Liver (tissue), 9 donors: Measurements from ENCODE around the gene SGK2. TPM values are rescaled to one million over a fixed set of nuclear protein-coding genes. Genes with fewer than 3 reads are reported as not detected.
"Not testable (repeated sequence)": the region's sequence is repeated elsewhere in the genome, so short reads cannot be mapped to it uniquely, and the experiment has no call there.

ENCODE experiments used
- DNase-seq: peaks from one replicate; pipeline ENCODE4 v3.0.0-alpha.2; 2017; ENCODE audit warnings: low spot score
- H3K27ac ChIP-seq, 2 donors: one replicate each; pipeline ENCODE4 v1.7.0; 2013; ENCODE audit warnings: inconsistent platforms in 2 of 2, low read length in 2 of 2, control low read depth in 1 of 2, low read depth in 1 of 2, mild to moderate bottlenecking in 1 of 2
- H3K27me3 ChIP-seq, 4 donors: one replicate each; pipeline versions ENCODE4 v1.6.1 to v1.7.0; 2013; ENCODE audit warnings: low read length in 3 of 4, inconsistent platforms in 1 of 4, mild to moderate bottlenecking in 1 of 4, moderate library complexity in 1 of 4; ENCODE audit not compliant: control insufficient read depth in 4 of 4, insufficient read depth in 4 of 4
- H3K36me3 ChIP-seq, 4 donors: one replicate each; pipeline versions ENCODE4 v1.6.1 to v1.7.0; 2013; ENCODE audit warnings: low read length in 3 of 4, mild to moderate bottlenecking in 3 of 4, low read depth in 1 of 4, moderate library complexity in 1 of 4; ENCODE audit not compliant: control insufficient read depth in 4 of 4, insufficient read depth in 3 of 4
- H3K4me1 ChIP-seq, 4 donors: one replicate each; pipeline versions ENCODE4 v1.6.1 to v1.7.0; 2013; ENCODE audit warnings: low read length in 3 of 4, mild to moderate bottlenecking in 3 of 4, moderate library complexity in 1 of 4; ENCODE audit not compliant: control insufficient read depth in 4 of 4, insufficient read depth in 4 of 4
- H3K4me3 ChIP-seq, 3 donors: one replicate each; pipeline versions ENCODE4 v1.6.1 to v1.7.0; 2013; ENCODE audit warnings: low read length in 3 of 3, control low read depth in 1 of 3, low read depth in 1 of 3, mild to moderate bottlenecking in 1 of 3
- H3K9ac ChIP-seq, 2 donors: one replicate each; pipeline ENCODE4 v1.7.0; 2013; ENCODE audit warnings: low read length in 2 of 2, mild to moderate bottlenecking in 2 of 2, moderate library complexity in 2 of 2, control low read depth in 1 of 2, low read depth in 1 of 2
- H3K9me3 ChIP-seq, 4 donors: one replicate each; pipeline versions ENCODE4 v1.6.1 to v1.7.0; 2013; ENCODE audit warnings: low read length in 3 of 4; ENCODE audit not compliant: control insufficient read depth in 4 of 4
- EGR1 ChIP-seq, 2 donors: IDR thresholded peaks; 2 replicates each; pipeline ENCODE4 v1.6.1; 2016 to 2018; ENCODE audit warnings: antibody characterized with exemption in 2 of 2, low read depth in 2 of 2
- FOXA1 ChIP-seq: IDR thresholded peaks from 2 replicates; pipeline ENCODE4 v1.6.1; 2016; ENCODE audit warnings: antibody characterized with exemption
- FOXA2 ChIP-seq: IDR thresholded peaks from 2 replicates; pipeline ENCODE4 v1.6.1; 2016; ENCODE audit warnings: antibody characterized with exemption
- GABPA ChIP-seq, 2 donors: IDR thresholded peaks in 1 of 2; conservative IDR thresholded peaks in 1 of 2; 2 replicates each; pipeline ENCODE4 v1.6.1; 2016; ENCODE audit warnings: antibody characterized with exemption in 2 of 2, mild to moderate bottlenecking in 1 of 2, moderate library complexity in 1 of 2
- HNF4A ChIP-seq, 2 donors: conservative IDR thresholded peaks; 2 replicates each; pipeline ENCODE4 v1.6.1; 2016; ENCODE audit warnings: antibody characterized with exemption in 2 of 2, mild to moderate bottlenecking in 2 of 2
- HNF4G ChIP-seq: IDR thresholded peaks from 2 replicates; pipeline ENCODE4 v1.6.1; 2016; ENCODE audit warnings: antibody characterized with exemption
- JUND ChIP-seq, 2 donors: IDR thresholded peaks; 2 replicates each; pipeline ENCODE4 v1.6.1; 2016; ENCODE audit warnings: antibody characterized with exemption in 2 of 2
- NR2F2 ChIP-seq: IDR thresholded peaks from 2 replicates; pipeline ENCODE4 v1.6.1; 2016; ENCODE audit warnings: antibody characterized with exemption
- RAD21 ChIP-seq, 2 donors: IDR thresholded peaks; 2 replicates each; pipeline ENCODE4 v1.6.1; 2016; ENCODE audit warnings: antibody characterized with exemption in 2 of 2, mild to moderate bottlenecking in 2 of 2
- RXRA ChIP-seq, 2 donors: IDR thresholded peaks; 2 replicates each; pipeline ENCODE4 v1.6.1; 2017 to 2018; ENCODE audit warnings: antibody characterized with exemption in 2 of 2, mild to moderate bottlenecking in 1 of 2
- SP1 ChIP-seq: IDR thresholded peaks from 2 replicates; pipeline ENCODE4 v1.6.1; 2018; ENCODE audit warnings: antibody characterized with exemption, mild to moderate bottlenecking
- TAF1 ChIP-seq: conservative IDR thresholded peaks from 2 replicates; pipeline ENCODE4 v1.6.1; 2016; ENCODE audit warnings: antibody characterized with exemption, mild to moderate bottlenecking
- YY1 ChIP-seq: IDR thresholded peaks from 2 replicates; pipeline ENCODE4 v1.6.1; 2016; ENCODE audit warnings: antibody characterized with exemption, mild to moderate bottlenecking
- WGBS: extraction: QIAGEN DNeasy Blood & Tissue Kit; methylation state at CpG from one replicate; pipeline ENCODE4 v1.1.7; 2013; 5-methylcytosine and 5-hydroxymethylcytosine counted together
- polyA plus RNA-seq, 2 donors: library from polyadenylated mRNA; stranded (reverse) in 1 of 2; unstranded in 1 of 2; fragments of 200-250 nt in 1 of 2; fragments of >200 nt in 1 of 2; fragmentation: Nextera tagmentation in 1 of 2; extraction: Ambion mirVana in 1 of 2; gene quantifications; one replicate each; pipeline versions ENCODE4 v1.2.1 to v1.2.3, GENCODE V29; 2013 to 2015
- total RNA-seq, 2 donors: library from RNA; depleted of rRNA; stranded (reverse); fragments of >200 nt; gene quantifications; one replicate each; pipeline ENCODE4 v1.2.3, GENCODE V29; 2014
- TF ChIP-seq, protein P1 (sequence below): IDR thresholded peaks from 2 replicates; pipeline ENCODE4 v1.6.1; 2016; ENCODE audit warnings: antibody characterized with exemption, mild to moderate bottlenecking
- TF ChIP-seq, protein P2 (sequence below): IDR thresholded peaks from 2 replicates; pipeline ENCODE4 v1.6.1; 2016; ENCODE audit warnings: antibody characterized with exemption
- TF ChIP-seq, protein P3 (sequence below): IDR thresholded peaks from 2 replicates; pipeline ENCODE4 v1.6.1; 2016; ENCODE audit warnings: antibody characterized with exemption
- TF ChIP-seq, protein P4 (sequence below): IDR thresholded peaks from 2 replicates; pipeline ENCODE4 v1.6.1; 2016; ENCODE audit warnings: antibody characterized with exemption
- TF ChIP-seq, protein P5 (sequence below): fragments of 150-350 bp; IDR thresholded peaks from 2 replicates; pipeline ENCODE4 v1.5.1; 2017; ENCODE audit warnings: improper control_type of control experiment, low read depth, low read length; ENCODE audit not compliant: missing input control
- donor health status: healthy.
- donor health status: healthy.
- donor health status: healthy.
- donor health status: healthy.
- donor health status: healthy.

The SGK2 gene
- total and polyA plus RNA-seq, 4 donors, result 22.9 to 253 (median 60.3) TPM

DNA sequence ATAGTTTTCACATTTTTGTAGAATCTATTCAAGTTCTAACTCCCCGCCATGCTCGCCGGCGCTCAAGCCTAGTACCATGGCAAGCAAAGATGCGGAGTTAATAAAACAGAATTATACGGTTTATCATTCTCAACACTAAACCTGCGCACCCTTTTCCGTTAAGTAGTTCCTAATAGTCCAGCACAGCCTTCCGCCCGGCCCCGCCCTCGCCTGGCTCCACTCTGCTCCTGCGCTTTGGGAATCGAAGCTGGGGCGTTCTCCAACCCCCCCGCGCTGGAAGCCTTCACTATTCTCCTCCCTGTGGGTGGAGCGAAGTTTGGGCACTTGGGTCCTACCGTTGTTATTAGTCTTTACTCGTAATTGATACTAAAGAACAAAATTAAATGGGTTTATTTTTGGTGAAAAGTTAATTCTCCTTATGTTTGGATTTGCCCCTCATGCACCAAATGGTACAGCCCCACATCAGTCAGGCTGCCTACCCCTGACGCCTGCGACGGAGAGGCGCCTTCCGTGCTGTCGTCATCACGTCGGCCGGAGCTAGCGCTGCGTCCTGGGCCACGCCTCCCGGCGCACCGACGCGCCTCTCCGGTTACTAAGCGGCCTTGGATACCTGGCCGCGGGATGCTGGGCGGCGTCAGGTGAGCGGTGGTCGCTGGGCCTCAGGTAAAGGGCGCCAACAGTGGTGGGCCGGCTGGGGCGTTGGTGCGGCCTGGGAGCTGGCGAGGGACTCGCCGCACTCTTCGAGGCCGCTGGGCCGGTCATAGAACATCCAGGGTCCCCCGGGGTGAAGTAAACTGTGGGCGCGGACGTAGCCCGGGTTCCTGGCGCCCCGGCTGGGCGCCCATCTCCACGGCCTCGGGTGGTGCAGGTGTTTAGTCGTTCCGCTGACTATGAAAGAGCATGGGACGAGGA lies 31.8 kb downstream of the SGK2 start, which contains the start of gene IFT52:
Gene IFT52 (plus strand): TSS at position 546 of the 912 bp plus-strand sequence. CDS start 3,762 bp downstream, outside the sequence.
- no peaks in the 10 kb centered on the region for H3K9me3 ChIP-seq
- peak within 1 kb of the TSS; percentile 76 to 84 for H3K27ac ChIP-seq
- TF ChIP-seq RAD21 (IDR thresholded peaks at IDR 0.05) (peak; percentile 28 to 39), GABPA (IDR thresholded peaks at IDR 0.05 in 1 of 2, conservative IDR thresholded peaks at IDR 0.05 in 1 of 2) (no peak), NR2F2 (no peak), YY1 (peak; percentile 63), TAF1 (no peak), HNF4A (conservative IDR thresholded peaks at IDR 0.05) (peak; percentile 31 to 41), JUND (IDR thresholded peaks at IDR 0.05) (peak; percentile 28 to 72), EGR1 (IDR thresholded peaks at IDR 0.05; ENCODE audit: low read depth in 2 of 2) (peak in 1 of 2 donors; percentile 68), FOXA2 (no peak), HNF4G (no peak), RXRA (IDR thresholded peaks at IDR 0.05) (peak; percentile 37 to 48), SP1 (peak; percentile 82), FOXA1 (no peak)
- TF ChIP-seq, protein P1, sequence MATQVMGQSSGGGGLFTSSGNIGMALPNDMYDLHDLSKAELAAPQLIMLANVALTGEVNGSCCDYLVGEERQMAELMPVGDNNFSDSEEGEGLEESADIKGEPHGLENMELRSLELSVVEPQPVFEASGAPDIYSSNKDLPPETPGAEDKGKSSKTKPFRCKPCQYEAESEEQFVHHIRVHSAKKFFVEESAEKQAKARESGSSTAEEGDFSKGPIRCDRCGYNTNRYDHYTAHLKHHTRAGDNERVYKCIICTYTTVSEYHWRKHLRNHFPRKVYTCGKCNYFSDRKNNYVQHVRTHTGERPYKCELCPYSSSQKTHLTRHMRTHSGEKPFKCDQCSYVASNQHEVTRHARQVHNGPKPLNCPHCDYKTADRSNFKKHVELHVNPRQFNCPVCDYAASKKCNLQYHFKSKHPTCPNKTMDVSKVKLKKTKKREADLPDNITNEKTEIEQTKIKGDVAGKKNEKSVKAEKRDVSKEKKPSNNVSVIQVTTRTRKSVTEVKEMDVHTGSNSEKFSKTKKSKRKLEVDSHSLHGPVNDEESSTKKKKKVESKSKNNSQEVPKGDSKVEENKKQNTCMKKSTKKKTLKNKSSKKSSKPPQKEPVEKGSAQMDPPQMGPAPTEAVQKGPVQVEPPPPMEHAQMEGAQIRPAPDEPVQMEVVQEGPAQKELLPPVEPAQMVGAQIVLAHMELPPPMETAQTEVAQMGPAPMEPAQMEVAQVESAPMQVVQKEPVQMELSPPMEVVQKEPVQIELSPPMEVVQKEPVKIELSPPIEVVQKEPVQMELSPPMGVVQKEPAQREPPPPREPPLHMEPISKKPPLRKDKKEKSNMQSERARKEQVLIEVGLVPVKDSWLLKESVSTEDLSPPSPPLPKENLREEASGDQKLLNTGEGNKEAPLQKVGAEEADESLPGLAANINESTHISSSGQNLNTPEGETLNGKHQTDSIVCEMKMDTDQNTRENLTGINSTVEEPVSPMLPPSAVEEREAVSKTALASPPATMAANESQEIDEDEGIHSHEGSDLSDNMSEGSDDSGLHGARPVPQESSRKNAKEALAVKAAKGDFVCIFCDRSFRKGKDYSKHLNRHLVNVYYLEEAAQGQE, result no peak
- TF ChIP-seq, protein P2, sequence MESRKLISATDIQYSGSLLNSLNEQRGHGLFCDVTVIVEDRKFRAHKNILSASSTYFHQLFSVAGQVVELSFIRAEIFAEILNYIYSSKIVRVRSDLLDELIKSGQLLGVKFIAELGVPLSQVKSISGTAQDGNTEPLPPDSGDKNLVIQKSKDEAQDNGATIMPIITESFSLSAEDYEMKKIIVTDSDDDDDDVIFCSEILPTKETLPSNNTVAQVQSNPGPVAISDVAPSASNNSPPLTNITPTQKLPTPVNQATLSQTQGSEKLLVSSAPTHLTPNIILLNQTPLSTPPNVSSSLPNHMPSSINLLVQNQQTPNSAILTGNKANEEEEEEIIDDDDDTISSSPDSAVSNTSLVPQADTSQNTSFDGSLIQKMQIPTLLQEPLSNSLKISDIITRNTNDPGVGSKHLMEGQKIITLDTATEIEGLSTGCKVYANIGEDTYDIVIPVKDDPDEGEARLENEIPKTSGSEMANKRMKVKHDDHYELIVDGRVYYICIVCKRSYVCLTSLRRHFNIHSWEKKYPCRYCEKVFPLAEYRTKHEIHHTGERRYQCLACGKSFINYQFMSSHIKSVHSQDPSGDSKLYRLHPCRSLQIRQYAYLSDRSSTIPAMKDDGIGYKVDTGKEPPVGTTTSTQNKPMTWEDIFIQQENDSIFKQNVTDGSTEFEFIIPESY, result peak; percentile 54
- TF ChIP-seq, protein P3, sequence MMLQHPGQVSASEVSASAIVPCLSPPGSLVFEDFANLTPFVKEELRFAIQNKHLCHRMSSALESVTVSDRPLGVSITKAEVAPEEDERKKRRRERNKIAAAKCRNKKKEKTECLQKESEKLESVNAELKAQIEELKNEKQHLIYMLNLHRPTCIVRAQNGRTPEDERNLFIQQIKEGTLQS, result no peak
- TF ChIP-seq, protein P4, sequence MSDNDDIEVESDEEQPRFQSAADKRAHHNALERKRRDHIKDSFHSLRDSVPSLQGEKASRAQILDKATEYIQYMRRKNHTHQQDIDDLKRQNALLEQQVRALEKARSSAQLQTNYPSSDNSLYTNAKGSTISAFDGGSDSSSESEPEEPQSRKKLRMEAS, result peak; percentile 69
- TF ChIP-seq, protein P5, sequence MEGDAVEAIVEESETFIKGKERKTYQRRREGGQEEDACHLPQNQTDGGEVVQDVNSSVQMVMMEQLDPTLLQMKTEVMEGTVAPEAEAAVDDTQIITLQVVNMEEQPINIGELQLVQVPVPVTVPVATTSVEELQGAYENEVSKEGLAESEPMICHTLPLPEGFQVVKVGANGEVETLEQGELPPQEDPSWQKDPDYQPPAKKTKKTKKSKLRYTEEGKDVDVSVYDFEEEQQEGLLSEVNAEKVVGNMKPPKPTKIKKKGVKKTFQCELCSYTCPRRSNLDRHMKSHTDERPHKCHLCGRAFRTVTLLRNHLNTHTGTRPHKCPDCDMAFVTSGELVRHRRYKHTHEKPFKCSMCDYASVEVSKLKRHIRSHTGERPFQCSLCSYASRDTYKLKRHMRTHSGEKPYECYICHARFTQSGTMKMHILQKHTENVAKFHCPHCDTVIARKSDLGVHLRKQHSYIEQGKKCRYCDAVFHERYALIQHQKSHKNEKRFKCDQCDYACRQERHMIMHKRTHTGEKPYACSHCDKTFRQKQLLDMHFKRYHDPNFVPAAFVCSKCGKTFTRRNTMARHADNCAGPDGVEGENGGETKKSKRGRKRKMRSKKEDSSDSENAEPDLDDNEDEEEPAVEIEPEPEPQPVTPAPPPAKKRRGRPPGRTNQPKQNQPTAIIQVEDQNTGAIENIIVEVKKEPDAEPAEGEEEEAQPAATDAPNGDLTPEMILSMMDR, result no peak
- under 1% methylated on average over 68 of the region's 68 CpGs for WGBS
- H3K36me3 ChIP-seq, result peaks cover 2 to 8% (median 5%) of the 10 kb centered on the region in 4 donors
- peak within 1 kb of the TSS; percentile 68 to 77 (median 69) for H3K4me3 ChIP-seq
- peak within 1 kb of the TSS; percentile 45 to 76 for H3K9ac ChIP-seq
- H3K4me1 ChIP-seq, result peaks cover 4 to 22% (median 13%) of the 10 kb centered on the region in 4 donors
- no peaks in the 10 kb centered on the region for H3K27me3 ChIP-seq
- DNase-seq, result peak; percentile 93

DNA sequence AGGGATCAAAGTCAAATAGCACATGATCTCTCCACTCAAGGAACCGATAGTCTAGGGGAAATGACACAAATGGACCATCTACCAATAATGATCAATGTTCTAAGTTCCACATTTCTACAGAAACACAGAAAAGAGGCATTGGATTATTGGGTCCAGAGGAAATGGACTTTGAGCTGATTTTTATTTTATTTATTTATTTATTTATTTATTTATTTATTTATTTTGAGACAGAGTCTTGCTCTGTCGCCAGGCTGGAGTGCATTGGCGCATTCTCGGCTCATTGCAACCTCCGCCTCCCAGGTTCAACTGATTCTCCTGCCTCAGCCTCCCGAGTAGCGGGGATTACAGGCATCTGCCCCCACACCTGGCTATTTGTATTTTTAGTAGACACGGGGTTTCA lies 43.1 kb downstream of the SGK2 start:
- not testable (repeated sequence) for H3K27ac ChIP-seq, H3K9me3 ChIP-seq, DNase-seq, H3K4me3 ChIP-seq, H3K4me1 ChIP-seq, H3K9ac ChIP-seq, H3K27me3 ChIP-seq
- H3K36me3 ChIP-seq, result peaks cover 5 to 17% (median 11%) of the 10 kb centered on the region in 4 donors
- 93% methylated on average over 8 of the region's 8 CpGs for WGBS
